ENCODE data around the gene HECTD4.
"Not testable (repeated sequence)": the region's sequence is repeated elsewhere in the genome, so short reads cannot be mapped to it uniquely, and the experiment has no call there.

Gene HECTD4

DNA sequence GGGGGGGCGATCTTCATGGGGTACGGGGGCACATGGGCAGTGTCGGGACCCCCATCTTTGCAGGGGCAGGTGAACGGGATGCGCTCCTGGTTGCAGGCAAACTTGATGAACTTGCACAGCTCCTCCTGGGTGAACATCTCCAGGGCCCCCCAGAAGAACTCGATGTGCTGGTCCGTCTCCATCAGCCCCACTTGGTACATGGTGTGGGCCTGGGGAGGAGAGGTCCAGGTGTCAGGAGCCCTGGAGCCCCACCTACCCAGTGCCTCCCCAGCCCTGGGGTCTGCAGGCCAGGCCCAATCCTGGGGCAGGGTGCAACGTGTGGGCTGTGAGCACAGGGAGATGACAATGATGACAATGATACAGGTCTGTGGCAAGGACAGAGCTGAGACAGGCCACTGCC is 219.2 kb downstream of the HECTD4 start:
- no peak overlapping the region for H3K27ac ChIP-seq

DNA sequence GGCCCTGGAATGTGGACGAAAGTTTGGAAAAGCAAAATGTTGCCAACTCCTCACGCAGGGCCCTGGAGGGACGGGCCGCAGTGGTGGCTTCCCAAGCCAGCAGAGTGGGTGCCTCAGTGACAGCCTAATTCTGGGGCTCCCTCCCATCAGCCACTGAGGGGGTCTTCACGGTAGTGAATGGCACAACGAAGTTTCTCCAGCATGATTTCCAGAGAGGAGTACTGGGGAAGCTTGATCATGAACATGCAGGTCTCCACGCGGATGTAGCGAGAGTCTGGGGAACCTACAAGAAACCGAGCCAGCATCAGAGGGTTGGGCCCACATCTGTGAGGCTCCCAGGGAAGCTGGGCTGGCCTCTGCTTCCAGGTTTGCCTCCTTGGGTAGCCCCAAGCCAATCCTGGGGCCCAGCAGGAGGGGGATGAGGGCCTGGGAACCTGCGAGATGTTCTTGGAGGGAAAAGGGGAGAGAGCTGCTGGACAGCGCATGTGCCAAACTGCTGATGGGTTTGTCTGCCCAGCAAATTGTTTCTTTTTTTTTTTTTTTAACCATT is 219.9 kb downstream of the HECTD4 start:
- no peaks in the 10 kb centered on the region for H3K4me1 ChIP-seq (ENCODE audit: control insufficient read depth in 1 of 2, insufficient read depth in 1 of 2, low read depth in 1 of 2, low read length in 1 of 2)
- H3K4me3 ChIP-seq (ENCODE audit: low read depth in 1 of 2, low read length in 1 of 2) = no peak overlapping the region
- no peak overlapping the region for H3K27ac ChIP-seq
- H3K9me3 ChIP-seq = no peaks in the 10 kb centered on the region
- no peaks in the 10 kb centered on the region for H3K27me3 ChIP-seq
- H3K36me3 ChIP-seq = peaks cover 85% of the 10 kb centered on the region
- TF ChIP-seq, protein P1, sequence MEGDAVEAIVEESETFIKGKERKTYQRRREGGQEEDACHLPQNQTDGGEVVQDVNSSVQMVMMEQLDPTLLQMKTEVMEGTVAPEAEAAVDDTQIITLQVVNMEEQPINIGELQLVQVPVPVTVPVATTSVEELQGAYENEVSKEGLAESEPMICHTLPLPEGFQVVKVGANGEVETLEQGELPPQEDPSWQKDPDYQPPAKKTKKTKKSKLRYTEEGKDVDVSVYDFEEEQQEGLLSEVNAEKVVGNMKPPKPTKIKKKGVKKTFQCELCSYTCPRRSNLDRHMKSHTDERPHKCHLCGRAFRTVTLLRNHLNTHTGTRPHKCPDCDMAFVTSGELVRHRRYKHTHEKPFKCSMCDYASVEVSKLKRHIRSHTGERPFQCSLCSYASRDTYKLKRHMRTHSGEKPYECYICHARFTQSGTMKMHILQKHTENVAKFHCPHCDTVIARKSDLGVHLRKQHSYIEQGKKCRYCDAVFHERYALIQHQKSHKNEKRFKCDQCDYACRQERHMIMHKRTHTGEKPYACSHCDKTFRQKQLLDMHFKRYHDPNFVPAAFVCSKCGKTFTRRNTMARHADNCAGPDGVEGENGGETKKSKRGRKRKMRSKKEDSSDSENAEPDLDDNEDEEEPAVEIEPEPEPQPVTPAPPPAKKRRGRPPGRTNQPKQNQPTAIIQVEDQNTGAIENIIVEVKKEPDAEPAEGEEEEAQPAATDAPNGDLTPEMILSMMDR (IDR thresholded peaks at IDR 0.05) = no peak

More for the DNA sequence above, 219.2 kb downstream of the HECTD4 start:
- no peaks in the 10 kb centered on the region for H3K9me3 ChIP-seq
- H3K4me3 ChIP-seq (ENCODE audit: low read depth in 1 of 2, low read length in 1 of 2) = no peak overlapping the region
- no peaks in the 10 kb centered on the region for H3K4me1 ChIP-seq (ENCODE audit: control insufficient read depth in 1 of 2, insufficient read depth in 1 of 2, low read depth in 1 of 2, low read length in 1 of 2)
- H3K36me3 ChIP-seq = peaks cover 89% of the 10 kb centered on the region
- no peaks in the 10 kb centered on the region for H3K27me3 ChIP-seq
- TF ChIP-seq, protein P1 (IDR thresholded peaks at IDR 0.05) = no peak

DNA sequence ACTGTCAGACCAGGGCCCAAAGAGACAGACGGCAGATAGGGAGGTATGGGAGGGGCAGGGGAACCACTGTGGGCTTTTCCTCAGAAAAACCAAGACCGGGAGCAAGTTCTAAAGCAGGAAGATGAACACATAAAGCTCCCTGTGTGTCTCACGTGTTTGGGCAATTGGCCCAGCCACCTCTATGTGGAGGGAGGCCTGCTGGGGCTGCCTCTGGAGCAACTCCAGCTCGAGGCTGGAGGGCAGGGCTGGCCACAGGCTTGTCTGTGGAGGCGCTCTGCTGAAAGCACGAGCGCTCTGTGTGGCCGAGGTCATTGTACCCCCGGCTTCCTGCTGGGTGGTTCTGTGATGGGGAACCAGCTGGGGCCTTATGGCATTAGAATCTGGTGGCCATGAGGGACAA is 220.5 kb downstream of the HECTD4 start:
- H3K36me3 ChIP-seq = peaks cover 85% of the 10 kb centered on the region

DNA sequence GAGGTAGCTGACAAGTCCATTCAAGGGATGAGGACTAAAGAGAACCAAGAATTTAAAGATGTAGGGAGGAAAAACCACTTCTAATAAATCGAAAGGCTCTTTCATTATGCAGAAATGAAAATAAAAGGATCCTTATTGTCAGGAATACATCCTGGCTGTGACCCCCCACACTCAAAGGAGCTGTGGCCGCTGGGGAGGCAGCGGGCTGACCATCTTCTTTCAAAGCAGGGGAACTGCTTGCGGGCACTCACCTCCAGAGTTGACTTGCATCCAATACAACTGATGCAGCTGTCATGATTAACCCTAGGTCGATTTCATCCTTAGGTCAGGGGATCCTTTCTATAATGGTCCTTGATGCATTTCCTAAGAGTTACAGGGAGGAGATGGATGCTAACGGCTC is 221.6 kb downstream of the HECTD4 start:
- Histone ChIP-seq H3K4me1 (ENCODE audit: control insufficient read depth in 1 of 2, insufficient read depth in 1 of 2, low read depth in 1 of 2, low read length in 1 of 2) (no peaks in the 10 kb centered on the region), H3K4me3 (ENCODE audit: low read depth in 1 of 2, low read length in 1 of 2) (no peak overlapping the region), H3K27ac (no peak overlapping the region), H3K27me3 (no peaks in the 10 kb centered on the region), H3K36me3 (peaks cover 82% of the 10 kb centered on the region), H3K9me3 (no peaks in the 10 kb centered on the region)
- TF ChIP-seq, protein P1 (IDR thresholded peaks at IDR 0.05) = no peak

More for the DNA sequence above, 220.5 kb downstream of the HECTD4 start:
- Histone ChIP-seq H3K4me1 (ENCODE audit: control insufficient read depth in 1 of 2, insufficient read depth in 1 of 2, low read depth in 1 of 2, low read length in 1 of 2) (no peaks in the 10 kb centered on the region), H3K27ac (no peak overlapping the region), H3K27me3 (no peaks in the 10 kb centered on the region), H3K4me3 (ENCODE audit: low read depth in 1 of 2, low read length in 1 of 2) (no peak overlapping the region), H3K9me3 (no peaks in the 10 kb centered on the region)
- TF ChIP-seq, protein P1 (IDR thresholded peaks at IDR 0.05) = no peak

DNA sequence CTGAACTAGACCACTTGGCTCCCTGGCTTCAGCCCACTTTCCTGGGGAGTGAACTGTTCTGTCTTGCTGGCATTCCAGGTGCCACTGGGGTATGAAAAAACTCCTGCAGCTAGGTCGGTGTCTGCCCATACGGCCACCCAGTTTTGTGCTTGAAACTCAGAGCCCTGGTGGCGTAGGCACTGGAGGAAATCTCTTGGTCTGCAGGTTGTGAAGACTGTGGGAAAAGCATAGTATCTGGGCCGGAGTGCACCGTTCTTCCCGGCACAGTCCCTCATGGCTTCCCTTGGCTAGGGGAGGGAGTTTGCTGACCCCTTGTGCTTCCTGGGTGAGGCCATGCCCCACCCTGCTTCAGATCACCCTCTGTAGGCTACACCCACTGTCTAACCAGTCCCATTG is 223.1 kb downstream of the HECTD4 start:
- Histone ChIP-seq H3K36me3 (peaks cover 91% of the 10 kb centered on the region), H3K9me3 (no peaks in the 10 kb centered on the region), H3K4me3 (ENCODE audit: low read depth in 1 of 2, low read length in 1 of 2) (no peak overlapping the region), H3K27ac (no peak overlapping the region), H3K27me3 (no peaks in the 10 kb centered on the region), H3K4me1 (ENCODE audit: control insufficient read depth in 1 of 2, insufficient read depth in 1 of 2, low read depth in 1 of 2, low read length in 1 of 2) (no peaks in the 10 kb centered on the region)
- TF ChIP-seq, protein P1 (IDR thresholded peaks at IDR 0.05) = no peak

DNA sequence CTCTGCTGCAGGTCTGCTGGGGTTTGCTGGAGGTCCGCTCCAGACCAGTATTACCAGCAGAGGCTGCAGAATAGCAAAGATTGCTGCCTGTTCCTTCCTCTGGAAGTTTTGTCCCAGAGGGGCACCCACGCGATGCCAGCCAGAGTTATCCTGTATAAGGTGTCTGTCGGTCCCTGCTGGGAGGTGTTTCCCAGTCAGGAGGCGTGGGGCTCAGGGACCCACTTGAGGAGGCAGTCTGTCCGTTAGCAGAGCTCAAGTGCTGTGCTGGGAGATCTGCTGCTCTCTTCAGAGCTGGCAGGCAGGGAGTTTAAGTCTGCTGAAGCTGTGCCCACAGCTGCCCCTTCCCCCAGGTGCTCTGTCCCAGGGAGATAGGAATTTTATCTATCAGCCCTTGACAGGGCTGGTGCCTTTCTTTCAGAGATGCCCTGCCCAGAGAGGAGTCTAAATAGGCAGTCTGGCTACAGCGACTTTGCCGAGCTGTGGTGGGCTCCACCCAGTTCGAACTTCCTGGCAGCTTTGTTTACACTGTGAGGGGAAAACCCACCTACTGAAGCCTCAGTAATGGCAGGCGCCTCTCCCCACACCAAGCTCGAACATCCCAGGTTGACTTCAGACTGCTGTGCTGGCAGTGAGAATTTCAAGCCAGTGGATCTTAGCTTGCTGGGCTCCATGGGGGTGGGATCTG is 223.6 kb downstream of the HECTD4 start:
- peaks cover 91% of the 10 kb centered on the region for H3K36me3 ChIP-seq
- H3K27ac ChIP-seq; H3K4me1 ChIP-seq (ENCODE audit: control insufficient read depth in 1 of 2, insufficient read depth in 1 of 2, low read depth in 1 of 2, low read length in 1 of 2); H3K27me3 ChIP-seq; H3K4me3 ChIP-seq (ENCODE audit: low read depth in 1 of 2, low read length in 1 of 2); H3K9me3 ChIP-seq: not testable (repeated sequence)
